H9 (cell line): ENCODE data around the gene SMAD3. TPM values are rescaled to one million over a fixed set of nuclear protein-coding genes. Genes with fewer than 3 reads are reported as not detected.

Experiments used
- DNase-seq: peaks from one replicate; pipeline ENCODE4 v3.0.0-alpha.2; 2017
- H2AFZ ChIP-seq: one replicate; pipeline ENCODE4 v1.6.1; 2013; ENCODE audit warnings: mild to moderate bottlenecking, low read length, control low read depth, moderate library complexity
- H2AK5ac ChIP-seq: 2 replicates; pipeline ENCODE4 v1.6.1; 2013; ENCODE audit warnings: low read length, control low read depth, mixed read lengths; ENCODE audit not compliant: insufficient read length
- H2BK120ac ChIP-seq: one replicate; pipeline ENCODE4 v1.6.1; 2013; ENCODE audit warnings: low read depth, mild to moderate bottlenecking, low read length, control low read depth, inconsistent platforms; ENCODE audit not compliant: poor library complexity, severe bottlenecking
- H2BK12ac ChIP-seq: 2 replicates; pipeline ENCODE4 v1.6.1; 2013; ENCODE audit warnings: low read length, control low read depth, mixed read lengths, low read depth; ENCODE audit not compliant: insufficient read length
- H2BK15ac ChIP-seq: 2 replicates; pipeline ENCODE4 v1.6.1; 2013; ENCODE audit warnings: low read depth, low read length, control low read depth
- H2BK20ac ChIP-seq: one replicate; pipeline ENCODE4 v1.6.1; 2013; ENCODE audit warnings: low read depth, mild to moderate bottlenecking, low read length, control low read depth, inconsistent platforms; ENCODE audit not compliant: poor library complexity, severe bottlenecking
- H2BK5ac ChIP-seq: 2 replicates; pipeline ENCODE4 v1.6.1; 2013; ENCODE audit warnings: low read length, control low read depth, mixed read lengths; ENCODE audit not compliant: insufficient read length
- H3K14ac ChIP-seq: 2 replicates; pipeline ENCODE4 v1.6.1; 2013; ENCODE audit warnings: low read length, control low read depth; ENCODE audit not compliant: insufficient read depth
- H3K18ac ChIP-seq: 2 replicates; pipeline ENCODE4 v1.6.1; 2013; ENCODE audit warnings: low read depth, mild to moderate bottlenecking, mixed read lengths, low read length, control low read depth; ENCODE audit not compliant: insufficient read length
- H3K23ac ChIP-seq: 2 replicates; pipeline ENCODE4 v1.6.1; 2013; ENCODE audit warnings: low read length, control low read depth, mixed read lengths, low read depth; ENCODE audit not compliant: insufficient read length
- H3K23me2 ChIP-seq: 2 replicates; pipeline ENCODE4 v1.6.1; 2013; ENCODE audit warnings: low read depth, mild to moderate bottlenecking, mixed read lengths, low read length, control low read depth; ENCODE audit not compliant: insufficient read length, poor library complexity, severe bottlenecking
- H3K27ac ChIP-seq: 2 replicates; pipeline ENCODE4 v1.5.1; 2013; ENCODE audit warnings: low read length, control low read depth, mixed read lengths, low read depth; ENCODE audit not compliant: insufficient read length
- H3K27me3 ChIP-seq: 2 replicates; pipeline ENCODE4 v1.6.1; 2013; ENCODE audit warnings: low read length, control low read depth, inconsistent platforms; ENCODE audit not compliant: insufficient read depth
- H3K4ac ChIP-seq: 2 replicates; pipeline ENCODE4 v1.6.1; 2013; ENCODE audit warnings: low read depth, mild to moderate bottlenecking, control low read depth, inconsistent platforms, low read length, moderate library complexity
- H3K4me1 ChIP-seq: 2 replicates; pipeline ENCODE4 v1.6.1; 2013; ENCODE audit warnings: low read length, control low read depth, inconsistent platforms; ENCODE audit not compliant: insufficient read depth
- H3K4me2 ChIP-seq: 2 replicates; pipeline ENCODE4 v1.6.1; 2013; ENCODE audit warnings: low read length, control low read depth, mixed read lengths; ENCODE audit not compliant: insufficient read length, insufficient read depth
- H3K56ac ChIP-seq: 2 replicates; pipeline ENCODE4 v1.6.1; 2013; ENCODE audit warnings: low read depth, mild to moderate bottlenecking, mixed read lengths, low read length, control low read depth; ENCODE audit not compliant: insufficient read length
- H3K79me1 ChIP-seq: 2 replicates; pipeline ENCODE4 v1.6.1; 2013; ENCODE audit warnings: low read depth, mild to moderate bottlenecking, moderate library complexity, low read length, control low read depth, inconsistent platforms; ENCODE audit not compliant: insufficient read depth, poor library complexity, severe bottlenecking
- H3K79me2 ChIP-seq: 2 replicates; pipeline ENCODE4 v1.6.1; 2013; ENCODE audit warnings: low read length, control low read depth, inconsistent platforms; ENCODE audit not compliant: insufficient read depth
- H3K9ac ChIP-seq: 2 replicates; pipeline ENCODE4 v1.6.1; 2013; ENCODE audit warnings: low read length, control low read depth, mixed read lengths; ENCODE audit not compliant: insufficient read length; ENCODE audit errors: extremely low read depth
- H3K9me3 ChIP-seq: one replicate; pipeline ENCODE4 v1.6.1; 2013; ENCODE audit warnings: low read depth, low read length, inconsistent platforms; ENCODE audit not compliant: control insufficient read depth
- H3T11ph ChIP-seq: one replicate; pipeline ENCODE4 v1.6.1; 2013; ENCODE audit warnings: mild to moderate bottlenecking, low read length, control low read depth, inconsistent platforms
- H4K20me1 ChIP-seq: one replicate; pipeline ENCODE4 v1.6.1; 2013; ENCODE audit not compliant: control insufficient read depth, insufficient read length, insufficient read depth
- H4K5ac ChIP-seq: 2 replicates; pipeline ENCODE4 v1.6.1; 2013; ENCODE audit warnings: low read depth, mild to moderate bottlenecking, mixed read lengths, low read length, control low read depth; ENCODE audit not compliant: insufficient read length
- H4K8ac ChIP-seq: replicated peaks from 2 replicates; pipeline ENCODE4 v1.6.1; 2013; ENCODE audit warnings: low read length, control low read depth, mixed read lengths, low read depth; ENCODE audit not compliant: insufficient read length
- H4K91ac ChIP-seq: 2 replicates; pipeline ENCODE4 v1.6.1; 2013; ENCODE audit warnings: low read depth, mild to moderate bottlenecking, moderate library complexity, mixed read lengths, low read length, control low read depth; ENCODE audit not compliant: insufficient read length
- H3K27ac Mint-ChIP-seq, 3 experiments: 2 replicates in 2 of 3; 3 replicates in 1 of 3; pipeline ENCODE4 v1.8.0; 2020 to 2021; ENCODE audit warnings: mixed read lengths in 3 of 3, mild to moderate bottlenecking in 1 of 3, moderate library complexity in 1 of 3
- H3K27me3 Mint-ChIP-seq: 2 replicates; pipeline ENCODE4 v1.8.0; 2021; ENCODE audit warnings: low read depth, mild to moderate bottlenecking, moderate library complexity, mixed read lengths
- H3K36me3 Mint-ChIP-seq, 3 experiments: 2 replicates in 2 of 3; 3 replicates in 1 of 3; pipeline ENCODE4 v1.8.0; 2020 to 2021; ENCODE audit warnings: low read depth in 3 of 3, mixed read lengths in 3 of 3; ENCODE audit not compliant: insufficient read depth in 1 of 3
- H3K4me1 Mint-ChIP-seq, 2 experiments: 2 replicates each; pipeline ENCODE4 v1.8.0; 2020; ENCODE audit warnings: mixed read lengths in 2 of 2
- H3K4me3 Mint-ChIP-seq, 2 experiments: 2 replicates in 1 of 2; 3 replicates in 1 of 2; pipeline ENCODE4 v1.8.0; 2020 to 2021; ENCODE audit warnings: mild to moderate bottlenecking in 2 of 2, mixed read lengths in 2 of 2, moderate library complexity in 1 of 2
- H3K9me3 Mint-ChIP-seq, 2 experiments: 2 replicates in 1 of 2; 3 replicates in 1 of 2; pipeline ENCODE4 v1.8.0; 2020; ENCODE audit warnings: mild to moderate bottlenecking in 2 of 2, mixed read lengths in 2 of 2, moderate library complexity in 1 of 2
- CTCF ChIP-seq: fragments of 200-600 bp; sonication (generic); conservative IDR thresholded peaks from 3 replicates; pipeline ENCODE4 v1.8.0; 2021; ENCODE audit warnings: antibody characterized with exemption, mild to moderate bottlenecking
- WGBS: extraction: QIAGEN DNeasy Blood & Tissue Kit; methylation state at CpG from one replicate; pipeline ENCODE4 v1.1.7; 2013; ENCODE audit warnings: missing lambda C conversion rate, low lambda C conversion rate, mixed read lengths; ENCODE audit not compliant: insufficient read length; ENCODE audit errors: extremely low coverage; 5-methylcytosine and 5-hydroxymethylcytosine counted together
- total RNA-seq: library from RNA; stranded (reverse); gene quantifications from 2 replicates; pipeline ENCODE4 v1.2.1, GENCODE V29; 2021

SMAD3 gene
- total RNA-seq, 1 experiment from 2014 or later = 26.7 TPM

- no peak overlapping the region for H2BK15ac ChIP-seq
- H3K9me3 Mint-ChIP-seq = no peaks in the 10 kb centered on the region
- TF ChIP-seq CTCF = no peak
- H4K5ac ChIP-seq = no peak overlapping the region
- no peak overlapping the region for H3K4me3 Mint-ChIP-seq
- no peak overlapping the region for H3K23ac ChIP-seq
- no peaks in the 10 kb centered on the region for H3K9me3 ChIP-seq
- no peaks in the 10 kb centered on the region for H3K27me3 Mint-ChIP-seq
- H3K27ac ChIP-seq = no peak overlapping the region
- no peak overlapping the region for H2BK12ac ChIP-seq
- peaks cover under 1% of the 10 kb centered on the region; the same call in 1 of the 2 replicates for H3K4me1 ChIP-seq
- WGBS = no CpG with 5 or more reads among the region's 12 CpGs
- H2BK20ac ChIP-seq = no peak overlapping the region
- peak overlapping the region in 1 of 3 experiments; percentile 46; a peak in 2 of 7 replicates for H3K27ac Mint-ChIP-seq
- no peak overlapping the region for H4K91ac ChIP-seq
- no peaks in the 10 kb centered on the region for H3K23me2 ChIP-seq
- no peak overlapping the region for H2AFZ ChIP-seq
- H2BK5ac ChIP-seq = no peak overlapping the region
- H4K8ac ChIP-seq = no peak overlapping the region
- H3K4ac ChIP-seq = no peak overlapping the region
- H3K79me1 ChIP-seq = no peaks in the 10 kb centered on the region
- H2AK5ac ChIP-seq = no peak overlapping the region
- no peaks in the 10 kb centered on the region; the same call in 1 of the 2 replicates for H3K79me2 ChIP-seq
- H3T11ph ChIP-seq = no peak overlapping the region
- H3K4me1 Mint-ChIP-seq = peaks cover 48 to 60% of the 10 kb centered on the region in 2 experiments
- H3K14ac ChIP-seq = no peak overlapping the region
- no peaks in the 10 kb centered on the region for H3K27me3 ChIP-seq
- H3K56ac ChIP-seq = no peak overlapping the region
- no peak overlapping the region for H3K4me2 ChIP-seq
- peaks cover 0 to 5% (median 4%) of the 10 kb centered on the region in 3 experiments; a peak in 4 of 7 replicates for H3K36me3 Mint-ChIP-seq
- H3K9ac ChIP-seq = no peak overlapping the region
- DNase-seq = no peak
- no peak overlapping the region for H2BK120ac ChIP-seq
- no peak overlapping the region for H3K18ac ChIP-seq
- H4K20me1 ChIP-seq = no peaks in the 10 kb centered on the region
These were observed 14.9 kb downstream of the SMAD3 start for GRCh38 chr15:67080118-67080899.
